HG02973 (cell line): ENCODE measurements around the gene CLSTN3.

Experiments used
- ATAC-seq: cut with Tn5 transposase; IDR thresholded peaks from one replicate; pipeline ENCODE4 v1.9.1; 2021; ENCODE audit warnings: moderate library complexity; ENCODE audit not compliant: unreplicated experiment

Gene CLSTN3

DNA sequence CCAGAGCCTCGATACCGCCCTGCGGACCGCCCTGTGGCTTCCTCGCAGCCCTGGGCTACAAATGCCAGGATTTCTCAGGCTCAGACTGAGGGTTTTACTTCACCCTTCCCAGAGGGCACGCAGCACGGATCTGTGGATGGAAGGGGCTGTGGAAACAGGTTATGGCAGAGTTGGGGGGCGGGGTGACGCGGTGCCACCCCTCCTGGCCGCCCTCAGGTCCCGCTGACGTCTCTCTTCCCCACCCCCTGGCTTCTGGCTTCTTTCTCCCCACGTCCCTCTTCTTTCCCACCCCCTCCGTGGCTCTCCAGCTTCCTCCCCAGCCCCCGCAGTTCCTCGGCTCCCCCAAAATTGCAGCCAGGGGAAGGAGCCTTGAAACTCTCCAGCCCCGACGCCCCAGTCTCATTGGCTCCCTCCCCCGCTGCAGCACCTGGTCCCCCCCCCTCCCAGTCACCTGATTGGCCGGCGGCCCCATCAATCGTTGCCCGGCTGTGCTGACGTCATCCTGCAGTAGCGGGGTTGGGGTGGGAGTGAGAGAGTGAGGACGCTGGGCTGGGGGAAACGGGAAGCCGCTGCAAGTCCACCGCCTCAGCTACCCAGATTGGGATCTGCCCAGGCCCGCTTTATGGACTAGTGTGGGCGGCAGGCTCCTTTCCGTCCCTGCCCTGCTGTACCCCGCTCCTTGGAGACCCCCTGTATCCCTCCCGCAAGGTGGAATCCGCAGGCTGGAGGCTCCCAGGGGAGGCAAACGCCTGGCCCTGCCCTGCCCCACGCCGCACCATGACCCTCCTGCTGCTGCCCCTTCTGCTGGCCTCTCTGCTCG is at the start of gene CLSTN3:
TSS of gene CLSTN3 (plus strand) at position 500 of the 820 bp plus-strand sequence. CDS start at position 778, 278 bp downstream.
- ATAC-seq: peak; percentile 68

DNA sequence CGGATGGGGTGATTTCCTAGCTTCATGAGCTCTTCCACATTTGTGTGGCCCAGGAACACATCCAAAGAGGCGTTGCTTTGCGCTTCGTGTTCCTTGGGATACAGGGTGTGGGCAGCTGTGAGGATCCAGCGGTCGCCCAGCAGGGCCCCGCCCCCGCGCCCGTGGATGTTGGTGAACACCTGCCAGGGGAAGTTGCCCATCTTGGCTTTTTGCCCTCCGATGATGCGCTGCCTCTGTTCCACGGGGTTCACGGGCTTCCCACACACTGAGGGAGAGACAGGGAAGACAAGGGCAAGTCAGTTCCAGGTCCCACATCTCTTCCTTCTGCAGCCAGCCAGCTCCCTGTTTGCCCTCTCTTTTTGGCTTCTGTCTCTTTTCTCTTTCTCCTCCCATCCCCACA is 49.1 kb upstream of the CLSTN3 start:
- ATAC-seq: no peak

DNA sequence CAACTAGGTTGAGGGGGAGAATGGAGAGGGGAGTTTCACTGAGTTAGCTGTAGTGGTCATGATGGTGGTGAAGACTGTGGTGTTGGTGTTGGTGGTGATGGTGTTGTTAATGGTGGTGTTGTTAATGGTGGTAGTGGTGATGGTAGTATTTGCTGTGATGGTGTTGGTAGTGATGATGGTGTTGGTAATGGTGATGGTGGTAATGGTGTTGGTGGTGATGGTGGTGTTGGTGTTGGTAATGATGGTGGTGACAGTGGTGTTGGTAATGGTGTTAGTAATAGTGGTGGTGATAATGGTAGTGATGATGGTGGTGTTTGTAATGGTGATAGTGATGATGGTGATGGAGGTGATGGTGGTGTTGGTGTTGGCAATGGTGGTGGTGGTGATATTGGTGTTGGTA is 47.0 kb upstream of the CLSTN3 start:
- ATAC-seq: no peak

DNA sequence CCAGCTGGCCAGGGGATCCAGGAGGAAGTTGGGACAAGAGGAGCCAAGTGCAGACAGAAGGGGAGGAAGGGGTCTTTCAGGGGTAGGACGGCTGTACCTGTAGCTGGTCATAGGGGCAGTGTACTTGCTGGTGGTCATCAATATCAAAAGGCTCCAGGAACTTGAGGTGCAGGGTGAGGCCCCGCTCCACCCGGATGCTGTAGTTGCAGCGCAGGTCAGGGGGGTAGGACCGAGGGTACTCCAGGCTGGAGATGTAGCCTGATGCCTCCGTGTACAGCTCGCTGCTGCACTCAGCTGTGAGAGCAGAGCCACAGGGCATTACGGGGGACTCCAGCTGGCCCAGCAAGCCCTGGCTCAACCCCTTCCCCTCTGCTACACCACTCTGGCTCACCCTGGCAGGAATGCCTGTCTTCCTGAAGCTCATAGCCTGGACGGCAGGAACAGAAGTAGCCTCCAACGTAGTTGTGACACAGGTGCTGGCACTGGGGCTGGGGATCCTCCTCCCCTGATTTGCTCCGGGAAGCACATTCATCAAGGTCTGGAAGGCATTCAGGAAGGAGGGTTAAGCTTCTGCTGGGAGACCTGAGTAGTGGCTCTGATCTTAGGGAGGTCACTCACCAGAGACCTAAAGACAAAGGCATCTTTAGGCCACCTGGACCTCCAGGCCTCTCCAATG is 40.8 kb upstream of the CLSTN3 start:
- ATAC-seq: no peak

DNA sequence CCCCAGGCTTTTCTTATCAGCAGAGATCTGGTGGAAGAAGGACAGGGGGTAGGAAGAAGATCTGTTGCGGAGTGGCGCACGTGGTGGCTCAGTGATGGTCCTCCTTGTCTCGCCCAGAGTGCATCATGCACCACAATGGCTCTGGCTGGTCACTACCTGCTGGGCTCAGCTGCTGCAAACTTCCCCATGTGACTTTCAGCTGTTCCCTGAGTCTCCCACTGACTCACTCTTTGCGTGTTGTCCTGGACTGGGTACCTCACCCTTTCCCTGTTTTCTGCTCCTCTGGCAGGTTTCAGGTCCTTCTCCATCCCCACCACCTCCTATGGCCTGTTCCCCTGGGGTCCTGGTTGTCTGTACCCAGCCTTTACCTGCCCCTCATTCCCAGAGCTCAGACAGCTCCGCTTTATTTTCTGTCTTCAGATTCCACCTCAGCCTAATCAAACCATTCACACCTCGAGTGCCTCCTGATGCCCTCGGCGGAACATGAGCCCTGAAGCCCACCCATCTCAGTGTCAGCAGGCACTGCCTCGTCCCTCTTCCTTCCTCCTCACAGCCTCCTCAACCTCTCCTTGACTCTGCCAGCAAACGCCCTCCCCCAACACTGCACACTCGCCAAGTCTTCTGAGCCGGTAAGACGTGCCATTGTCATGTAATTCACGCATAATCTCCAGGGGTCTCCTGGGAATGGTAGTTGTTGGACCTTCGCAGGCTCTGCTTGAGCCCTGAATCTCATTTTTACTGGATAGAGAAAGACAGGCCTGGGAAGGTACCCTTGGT is 39.8 kb upstream of the CLSTN3 start:
- no peak for ATAC-seq

DNA sequence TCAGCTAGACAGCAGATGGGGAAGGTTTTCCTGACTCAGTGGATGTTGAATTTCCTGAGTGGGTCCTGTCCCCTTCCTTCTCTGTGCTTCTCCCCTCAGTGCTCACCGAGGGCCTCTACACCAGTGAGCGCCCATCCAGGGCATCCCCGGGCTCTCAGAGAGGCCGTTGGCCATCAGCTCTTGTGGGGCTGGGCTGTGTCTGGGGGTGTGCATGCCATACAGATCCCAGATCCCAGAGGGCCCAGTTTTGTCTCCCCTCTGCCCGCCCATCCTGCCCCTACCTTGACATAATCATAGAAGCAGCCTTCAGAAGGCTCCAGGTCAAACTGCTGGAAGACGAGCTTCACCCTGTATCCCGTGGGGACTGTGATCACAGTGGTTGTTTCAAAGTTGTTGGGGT is 39.0 kb upstream of the CLSTN3 start:
- ATAC-seq: no peak

- no peak for ATAC-seq
These were observed 38.4 kb upstream of the CLSTN3 start for GRCh38 chr12:7091660-7092228.

- ATAC-seq: no peak
These were observed 37.8 kb upstream of the CLSTN3 start, which contains the start of gene C1R for GRCh38 chr12:7092229-7092985. C1R (minus strand) TSS chr12:7092445; CDS start chr12:7092388, 57 bp downstream.

- no peak for ATAC-seq
These were observed 37.1 kb upstream of the CLSTN3 start for GRCh38 chr12:7092986-7093460.

GRCh38 chr12:7093486-7093885 is 36.7 kb upstream of the CLSTN3 start:
- ATAC-seq: no peak

DNA sequence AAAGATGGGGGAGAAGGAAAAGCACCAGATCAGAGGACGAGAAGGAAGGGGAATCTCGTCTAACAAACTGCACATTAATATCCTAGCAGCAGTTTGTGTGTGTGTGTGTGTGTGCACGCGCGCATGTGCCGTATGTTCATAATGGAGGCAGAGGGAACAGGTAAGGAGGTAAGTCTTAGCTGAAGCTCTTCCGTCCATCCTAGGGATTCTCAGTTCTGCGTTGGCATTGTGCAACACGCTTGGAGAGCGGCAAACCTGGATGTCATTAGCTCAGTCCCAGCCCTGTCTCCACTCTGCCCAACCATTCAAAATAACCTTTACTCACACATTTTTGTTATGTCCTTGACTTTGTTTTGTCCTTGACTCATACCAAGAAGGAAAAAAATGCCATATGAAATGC is 36.3 kb upstream of the CLSTN3 start:
- no peak for ATAC-seq

DNA sequence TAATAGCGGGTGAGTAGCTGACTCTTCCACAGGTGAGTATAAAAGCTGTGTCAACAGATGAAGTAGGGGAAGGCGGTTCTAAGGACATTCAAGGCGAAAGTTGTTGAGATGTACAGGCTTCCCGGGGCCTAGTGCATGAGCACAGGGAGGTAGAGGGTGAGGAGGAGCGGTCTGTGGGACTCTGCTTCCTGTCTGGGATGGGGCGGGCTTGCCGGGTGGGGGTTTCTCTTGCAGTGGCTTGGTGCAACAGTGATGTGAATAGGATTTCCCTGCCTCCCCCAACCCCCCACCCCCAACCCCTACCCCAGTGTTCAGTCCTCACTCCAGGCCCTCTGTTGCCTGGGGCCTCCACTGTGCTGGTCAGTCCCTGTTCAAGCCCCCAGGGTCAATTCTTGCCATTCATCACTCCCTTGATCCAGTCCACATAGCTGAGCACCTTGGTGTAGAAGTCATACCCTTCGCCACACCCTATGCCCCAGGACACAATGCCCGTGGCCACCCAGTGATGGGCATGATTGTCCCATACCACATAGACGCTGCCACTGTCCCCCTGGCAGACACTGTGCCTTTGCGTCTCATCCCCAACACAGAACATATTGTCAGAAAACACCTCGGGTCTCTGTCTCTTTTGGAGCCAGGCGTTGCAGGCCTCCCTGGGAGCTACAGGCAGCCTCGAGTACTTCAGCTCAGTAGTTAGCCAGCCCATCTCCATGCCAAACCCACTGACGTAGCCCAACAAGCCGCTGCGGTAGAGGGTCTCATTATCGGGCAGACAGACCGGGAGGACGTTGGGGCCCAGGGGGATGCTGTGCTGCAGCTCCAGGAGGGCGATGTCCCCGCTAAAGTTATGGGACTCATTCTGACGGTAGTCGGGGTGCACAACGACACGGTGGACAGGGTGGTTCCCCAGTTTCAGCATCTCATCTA is 33.9 kb upstream of the CLSTN3 start:
- no peak for ATAC-seq

GRCh38 chr12:7096979-7097378 is 33.2 kb upstream of the CLSTN3 start:
- no peak for ATAC-seq

GRCh38 chr12:7099290-7099996 is 30.7 kb upstream of the CLSTN3 start:
- ATAC-seq: no peak

DNA sequence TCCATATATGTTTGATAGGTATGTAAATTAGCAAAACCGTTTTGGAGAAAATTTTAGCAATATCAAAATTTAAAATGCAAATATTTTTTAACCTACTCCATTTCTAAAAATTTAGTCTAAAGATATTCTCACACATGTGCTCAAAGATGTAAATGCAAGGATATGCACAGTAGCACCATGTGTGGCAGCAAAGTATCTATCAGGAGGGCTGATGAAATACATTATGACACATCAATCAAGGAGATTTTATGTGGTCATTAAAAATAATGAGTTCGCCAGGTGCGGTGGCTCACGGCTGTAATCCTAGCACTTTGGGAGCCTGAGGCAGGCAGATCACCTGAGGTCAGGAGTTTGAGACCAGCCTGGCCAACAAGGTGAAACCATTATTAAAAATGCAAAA is 29.9 kb upstream of the CLSTN3 start:
- no peak for ATAC-seq

- ATAC-seq: no peak
These were observed 29.0 kb upstream of the CLSTN3 start for GRCh38 chr12:7101047-7101693.

DNA sequence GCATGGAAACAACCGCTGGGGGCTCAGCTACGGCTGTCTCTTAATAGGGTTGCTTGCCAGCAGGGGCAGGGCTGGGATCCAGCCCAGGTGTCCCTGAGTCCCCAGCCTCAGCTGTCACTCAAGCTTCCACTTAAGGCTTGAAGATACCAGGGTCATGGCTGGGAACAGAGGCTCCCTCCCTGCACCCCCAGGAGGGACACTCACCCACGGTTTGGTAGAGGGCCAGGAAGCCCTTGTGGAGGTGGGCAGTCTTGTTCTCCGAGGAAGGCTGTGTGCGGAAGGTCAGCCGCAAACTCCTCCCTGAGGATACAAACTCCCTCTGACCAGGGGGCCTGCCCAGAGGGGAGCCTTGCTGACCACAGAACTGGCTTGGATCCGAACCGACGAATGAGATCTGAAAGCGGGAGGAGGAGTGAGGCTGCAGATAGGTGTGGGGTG is 28.5 kb upstream of the CLSTN3 start:
- ATAC-seq: no peak

DNA sequence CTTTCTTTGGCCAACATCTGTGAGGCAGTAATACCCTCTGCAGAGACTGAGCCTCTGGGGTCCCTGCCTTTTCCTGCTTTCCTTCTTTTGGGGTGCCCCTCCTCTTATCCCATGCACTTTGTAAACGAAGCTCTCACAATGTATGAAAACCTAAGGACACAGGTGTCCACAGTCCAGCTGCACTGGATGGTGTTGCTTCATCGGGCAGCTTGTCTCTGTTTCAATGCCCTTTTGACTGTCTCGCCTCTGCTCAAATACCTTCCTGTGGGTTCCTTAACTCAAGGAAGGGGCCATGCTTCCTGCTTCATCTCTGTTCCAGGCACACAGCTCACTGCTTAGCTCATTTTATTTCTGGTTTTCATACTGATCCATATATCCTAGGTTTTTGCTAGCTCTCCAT is 27.6 kb upstream of the CLSTN3 start:
- ATAC-seq: no peak
